B cell (primary cell): Measurements from ENCODE around the gene TOM1L1.

Experiments used
- CTCF ChIP-seq: fragments of 200-600 bp; IDR thresholded peaks from one replicate; pipeline ENCODE4 v1.8.0; 2022; ENCODE audit warnings: antibody characterized with exemption, mild to moderate bottlenecking
- EZH2 ChIP-seq: IDR thresholded peaks from 2 replicates; pipeline ENCODE4 v1.6.1; 2012; ENCODE audit warnings: borderline replicate concordance, low read depth, mild to moderate bottlenecking, moderate library complexity, low read length; ENCODE audit not compliant: insufficient read depth, poor library complexity, severe bottlenecking

- no peak for TF ChIP-seq CTCF
- TF ChIP-seq EZH2: no peak
These were observed 2.7 kb downstream of the TOM1L1 start for GRCh38 chr17:54903375-54903774.
